Bone marrow (tissue), 2 donors: ENCODE results near the gene DUSP9.

Source experiments
- DNase-seq, 2 donors: peaks; one replicate each; lab custom pipeline; 2025; lab: John Stamatoyannopoulos, UW

Gene DUSP9

DNA sequence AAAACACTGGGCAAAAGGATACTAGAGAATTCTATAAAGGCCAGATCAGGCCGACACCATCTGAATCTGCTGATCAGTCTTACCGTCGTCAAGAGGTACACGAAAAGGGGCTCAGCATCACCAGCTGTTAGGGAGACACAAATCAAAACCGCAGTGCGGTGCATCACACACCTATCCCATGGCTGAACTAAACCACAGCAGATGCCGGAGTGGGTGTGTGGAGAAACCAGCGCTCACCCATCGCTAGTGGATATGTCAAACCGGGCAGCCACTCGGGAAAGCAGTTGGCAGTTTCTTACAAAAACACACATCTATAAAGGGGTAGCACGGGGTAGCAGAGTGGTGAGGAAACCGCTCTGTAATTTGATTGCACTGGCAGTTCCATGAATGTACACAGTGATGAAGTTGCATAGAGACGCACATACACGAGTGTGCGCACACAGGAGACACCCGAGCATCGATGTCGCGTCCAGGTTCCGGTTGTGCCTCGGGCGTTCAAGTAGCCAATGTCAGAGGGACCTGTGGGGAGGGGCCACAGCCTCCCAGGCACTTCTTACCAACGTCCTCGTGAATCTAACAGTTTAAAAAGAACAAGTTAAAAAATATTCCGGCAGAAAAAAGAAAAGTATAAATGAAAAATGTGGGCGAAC is 24.9 kb upstream of the DUSP9 start:
- no peak for DNase-seq

DNA sequence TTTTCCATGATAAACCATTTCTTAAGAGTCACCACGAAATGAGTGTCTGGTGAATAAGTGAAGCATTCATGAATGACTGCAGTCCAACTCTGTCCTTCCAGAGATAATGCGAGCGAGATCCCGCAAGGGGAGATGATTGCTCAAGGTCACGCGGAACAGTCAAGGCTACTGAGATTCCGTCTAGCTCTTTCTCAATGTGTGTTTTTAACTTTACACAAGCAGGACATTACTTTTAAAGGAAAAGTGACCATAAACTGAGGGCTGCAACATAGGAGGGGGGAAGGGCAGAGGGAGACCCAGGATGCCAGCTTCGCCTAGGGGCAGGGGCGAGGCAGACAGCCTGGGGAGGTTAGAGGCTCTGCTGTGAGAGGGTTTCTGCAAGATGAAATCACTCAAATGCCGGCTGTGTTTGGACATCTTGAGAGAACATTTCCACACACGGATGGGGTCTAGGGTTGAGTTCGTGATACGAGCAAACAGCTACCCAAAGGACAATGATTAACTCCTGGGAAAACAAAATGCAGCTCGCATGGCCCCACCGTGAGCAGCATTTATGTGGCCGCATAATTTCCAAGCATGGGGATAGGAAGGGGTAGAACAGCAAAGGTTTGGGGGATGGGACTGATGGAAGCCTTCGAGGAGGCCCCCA is 24.2 kb upstream of the DUSP9 start:
- no peak for DNase-seq

DNA sequence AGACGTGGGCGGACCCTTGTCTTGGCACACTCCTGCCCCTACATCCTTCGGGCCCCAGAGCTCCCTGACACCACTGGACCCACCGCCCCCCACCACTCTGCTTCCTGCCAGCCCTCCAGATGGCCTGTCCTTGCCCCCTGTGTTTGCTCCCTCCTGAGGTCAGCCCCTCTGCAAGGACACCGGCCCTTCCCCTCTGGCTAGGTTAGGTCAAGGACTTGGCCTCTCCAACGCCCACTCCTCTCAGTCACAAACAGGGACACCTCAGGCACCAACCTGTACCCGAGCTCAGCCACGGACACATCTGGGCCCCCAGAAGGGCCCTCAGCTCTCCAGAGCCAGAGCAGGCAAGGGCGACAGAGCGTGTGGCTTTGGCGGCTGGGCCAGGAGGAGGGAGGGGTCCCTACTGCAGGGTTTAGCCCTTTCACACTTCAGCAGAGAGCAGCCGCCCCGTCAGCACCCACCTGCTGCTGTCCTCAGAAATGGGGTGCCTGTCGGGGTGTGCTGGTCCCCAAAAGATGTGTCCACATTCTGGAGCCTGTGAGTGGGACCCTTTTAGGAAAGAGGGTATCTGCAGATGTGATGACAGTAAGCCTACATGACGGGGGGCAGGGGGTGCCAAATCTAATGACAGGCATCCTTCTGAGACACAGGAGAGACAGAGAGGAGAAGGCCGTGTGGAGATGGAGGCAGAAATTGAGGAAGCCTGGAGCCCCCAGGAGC is 23.5 kb upstream of the DUSP9 start:
- no peak for DNase-seq

DNA sequence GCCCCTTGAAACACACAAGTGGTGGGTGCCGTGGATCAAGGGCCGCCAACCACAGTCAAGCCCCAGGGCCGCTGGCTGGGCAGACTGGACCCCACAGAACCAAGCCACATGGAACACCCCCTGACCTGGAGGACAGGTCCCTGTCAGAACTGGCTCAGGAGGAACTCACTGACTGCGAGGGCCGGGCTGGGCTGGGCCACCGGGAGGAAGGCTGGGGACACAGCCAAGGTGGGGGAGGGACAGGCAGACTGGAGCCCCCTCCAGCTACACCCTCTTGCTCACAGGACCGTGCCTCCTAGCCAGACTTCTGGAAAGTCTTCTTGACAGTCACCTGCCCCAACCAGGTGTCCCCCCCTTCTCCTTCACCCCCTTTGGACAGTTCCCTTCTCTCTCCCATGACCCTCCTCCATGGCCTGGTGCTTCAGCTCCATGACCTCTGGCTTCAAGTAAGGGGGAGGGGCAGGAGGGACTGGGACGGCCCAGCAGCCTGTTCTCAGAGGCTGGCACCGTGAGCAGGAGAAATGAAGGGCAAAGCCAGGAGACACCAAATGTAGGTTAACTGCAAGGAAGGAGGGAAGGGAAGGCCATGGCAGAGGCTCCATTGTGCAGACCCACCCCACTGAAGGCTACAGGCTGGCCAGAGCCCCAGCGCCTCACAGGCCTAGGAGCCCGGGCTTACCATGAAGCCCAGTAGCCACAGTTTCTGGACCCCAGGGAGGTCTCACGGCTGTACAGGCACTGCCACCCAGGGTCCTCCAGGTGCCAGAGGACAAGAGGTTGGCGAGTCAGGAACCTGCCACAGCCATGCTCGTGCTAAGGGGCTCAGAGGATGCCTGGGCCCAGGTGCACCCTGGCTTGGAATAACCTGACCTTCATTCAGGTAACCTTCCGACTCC is 22.6 kb upstream of the DUSP9 start:
- no peak for DNase-seq

DNA sequence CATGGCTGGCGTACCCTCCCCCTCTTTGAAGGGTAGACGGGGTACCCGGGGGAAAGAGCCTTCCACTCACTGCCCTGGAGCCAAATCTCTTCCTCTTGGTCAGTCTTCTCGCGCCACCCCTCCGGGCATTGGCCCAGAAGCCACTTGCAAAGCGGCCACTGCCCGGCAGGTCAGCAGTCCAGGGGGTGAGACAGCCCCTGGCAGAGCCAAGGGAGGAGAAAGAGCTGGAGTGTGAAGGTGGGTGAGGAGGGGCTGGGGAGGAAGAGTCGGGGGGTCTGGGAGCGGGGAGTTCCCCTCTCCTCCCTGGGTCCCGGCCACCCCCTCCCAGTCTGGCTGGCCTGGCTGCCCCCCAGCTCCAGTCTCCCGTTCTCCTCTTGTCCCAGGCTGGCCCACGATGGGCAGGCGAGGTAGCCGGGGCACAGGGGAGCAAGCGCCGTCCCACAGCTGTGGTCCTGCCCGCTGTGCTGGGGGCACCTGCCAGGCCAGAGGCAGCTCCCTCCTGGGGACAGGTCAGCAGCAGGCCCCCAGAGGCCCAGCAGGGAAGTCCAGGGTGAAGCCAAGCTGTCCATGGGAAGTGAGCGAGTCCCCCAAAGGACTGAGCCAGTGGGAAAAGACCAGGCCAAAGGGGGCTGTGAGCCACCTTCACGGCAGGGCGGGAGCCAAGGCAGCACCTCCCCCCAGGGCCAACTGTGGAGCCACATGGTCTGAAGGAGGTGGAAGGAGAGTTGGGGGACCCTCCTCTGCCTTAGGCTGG is 21.6 kb upstream of the DUSP9 start:
- no peak for DNase-seq

DNA sequence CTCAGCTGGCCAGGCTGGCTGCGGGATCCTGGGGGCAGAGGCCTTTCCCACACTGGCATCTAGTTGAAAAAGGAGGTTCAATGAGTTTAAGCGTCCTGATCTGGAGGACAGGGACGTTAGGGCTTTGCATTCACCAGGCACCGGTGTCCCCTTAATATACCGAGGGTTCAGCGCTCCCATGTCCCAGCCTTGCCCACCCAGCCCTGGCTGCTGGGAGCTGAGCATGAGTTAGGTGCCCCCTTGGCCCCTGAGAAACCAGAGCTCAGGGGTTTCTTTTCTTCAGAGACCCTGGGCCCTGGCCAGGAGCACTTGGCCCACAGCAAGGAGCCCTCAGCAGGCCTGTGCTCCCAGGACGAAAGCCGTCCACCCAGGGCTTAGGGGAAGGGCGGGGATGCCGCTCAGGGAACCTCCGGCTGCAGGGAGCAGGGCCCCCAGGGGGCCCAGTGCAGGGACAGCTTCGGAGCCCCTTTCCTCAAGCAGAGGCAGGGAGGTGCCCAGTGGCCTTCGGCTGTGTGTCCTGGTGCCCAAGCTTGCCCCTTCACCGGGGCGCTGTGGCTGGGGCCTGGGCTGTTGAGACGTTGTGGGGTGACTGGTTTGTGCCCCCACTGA is 20.9 kb upstream of the DUSP9 start:
- no peak for DNase-seq

DNA sequence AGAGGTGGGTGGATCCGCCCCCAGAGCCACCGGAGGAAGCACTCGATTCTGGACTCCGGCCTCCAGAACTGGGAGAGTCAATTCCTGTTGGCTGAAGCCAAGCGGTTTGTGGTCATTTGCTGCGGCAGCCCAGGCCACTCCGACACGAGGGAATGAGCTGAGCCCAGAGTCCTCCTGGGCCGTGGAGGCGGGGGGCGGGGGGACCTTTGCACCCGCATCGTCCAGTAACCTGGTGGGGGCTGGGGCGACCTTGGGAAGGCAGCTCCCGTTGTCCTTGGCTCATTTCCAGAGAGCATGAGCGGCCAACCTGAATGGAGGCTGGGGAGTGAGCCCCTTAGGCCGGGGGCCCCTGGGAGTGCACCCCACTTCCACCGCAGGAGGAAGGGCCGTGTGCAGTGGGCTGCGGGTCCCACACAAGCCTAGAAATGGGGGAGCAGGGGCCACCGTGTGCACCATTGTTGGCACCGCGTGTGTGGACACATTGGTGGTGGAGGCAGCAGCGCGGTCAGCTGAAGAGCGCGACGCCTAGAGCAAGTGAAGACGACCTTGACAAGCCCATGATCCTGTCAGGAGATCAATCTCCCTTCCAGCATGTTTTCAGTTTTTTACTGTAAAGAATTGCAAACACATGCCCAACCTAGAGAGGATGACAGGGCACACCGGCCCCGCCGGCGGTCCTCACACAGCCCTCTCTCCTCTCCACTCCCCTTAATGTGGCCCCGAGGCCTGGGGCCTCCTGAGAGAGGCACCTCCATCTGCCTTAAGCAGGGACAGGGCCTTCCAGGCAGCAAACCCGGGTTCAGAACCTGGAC is 19.9 kb upstream of the DUSP9 start:
- no peak for DNase-seq

DNA sequence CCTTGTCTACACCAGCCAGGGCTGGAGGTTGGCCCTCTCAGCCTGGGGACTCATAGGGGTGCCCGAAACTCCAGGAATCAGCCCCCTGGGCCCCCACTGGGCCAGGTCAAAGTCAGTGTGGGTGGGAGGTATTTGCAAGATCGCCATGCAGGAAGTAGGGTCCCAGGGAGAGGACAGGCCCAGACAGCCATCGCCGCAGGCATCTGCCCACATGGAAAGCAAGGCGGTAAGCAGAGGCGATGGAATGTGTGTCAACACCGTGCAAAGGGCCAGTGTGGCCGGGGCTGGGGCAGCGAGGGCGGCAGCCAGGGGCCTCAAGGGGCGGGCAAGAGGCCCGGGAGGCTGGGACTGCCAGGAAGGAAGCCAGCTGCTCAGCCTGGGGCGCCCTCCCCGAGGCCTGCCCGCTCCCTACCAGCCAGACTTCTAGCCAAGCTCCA is 19.3 kb upstream of the DUSP9 start:
- no peak for DNase-seq

DNA sequence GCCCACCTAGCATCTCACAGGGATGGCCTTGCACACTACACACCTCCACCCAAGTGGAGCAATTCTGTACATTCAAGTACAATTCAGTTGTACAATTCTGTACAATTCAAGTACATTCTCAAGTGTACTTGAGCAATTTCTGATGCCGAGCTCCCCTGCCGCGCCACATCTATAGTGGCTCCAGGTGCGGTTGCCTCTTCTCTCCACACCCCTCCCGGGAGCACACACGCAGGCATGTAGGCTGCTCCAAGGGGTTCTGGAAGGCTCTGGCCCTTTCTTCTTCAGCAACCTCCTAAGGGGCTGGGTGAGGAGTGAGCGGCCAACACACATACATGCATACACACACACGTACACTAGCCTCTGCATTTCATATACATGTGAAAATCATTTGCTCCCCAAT is 18.9 kb upstream of the DUSP9 start:
- DNase-seq = no peak

DNA sequence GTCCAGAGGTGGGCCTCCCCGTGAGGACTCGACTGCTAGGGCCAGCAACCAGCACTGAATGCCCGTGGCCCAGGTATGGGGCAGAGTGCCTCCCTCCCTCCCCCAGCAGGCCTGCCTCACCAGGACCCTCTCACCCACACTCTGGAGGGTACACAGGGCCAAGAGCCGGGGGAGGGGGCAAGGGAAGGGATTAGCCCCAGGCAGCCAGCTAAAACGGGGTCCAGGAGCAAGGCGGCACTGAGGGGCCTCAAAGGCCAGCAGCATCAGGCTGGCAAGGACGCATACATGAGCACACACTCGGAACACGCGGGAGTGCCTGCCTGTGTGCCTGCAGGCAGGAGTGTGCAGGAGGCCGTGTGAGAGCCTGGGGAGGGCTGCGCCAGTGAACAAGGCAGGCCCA is 18.3 kb upstream of the DUSP9 start:
- DNase-seq = no peak

DNA sequence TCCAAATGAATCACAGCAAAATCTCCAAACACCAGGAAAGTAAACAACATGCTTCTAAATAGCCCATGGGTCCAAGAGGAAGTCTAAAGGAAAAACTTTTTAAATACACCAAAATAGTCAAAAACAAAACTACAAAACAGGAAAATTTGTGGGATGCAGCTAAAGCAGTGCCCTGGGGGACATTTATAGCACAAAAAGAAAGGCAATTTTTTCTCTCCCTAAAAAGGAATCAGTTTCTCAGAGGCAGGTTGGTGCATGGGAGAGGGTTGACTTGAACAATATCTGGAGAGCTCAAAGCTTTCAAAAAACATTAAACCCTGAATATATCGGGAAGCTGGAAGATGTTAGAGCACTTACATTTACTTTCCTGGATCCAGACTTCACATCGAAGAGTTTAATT is 15.7 kb upstream of the DUSP9 start:
- no peak for DNase-seq

DNA sequence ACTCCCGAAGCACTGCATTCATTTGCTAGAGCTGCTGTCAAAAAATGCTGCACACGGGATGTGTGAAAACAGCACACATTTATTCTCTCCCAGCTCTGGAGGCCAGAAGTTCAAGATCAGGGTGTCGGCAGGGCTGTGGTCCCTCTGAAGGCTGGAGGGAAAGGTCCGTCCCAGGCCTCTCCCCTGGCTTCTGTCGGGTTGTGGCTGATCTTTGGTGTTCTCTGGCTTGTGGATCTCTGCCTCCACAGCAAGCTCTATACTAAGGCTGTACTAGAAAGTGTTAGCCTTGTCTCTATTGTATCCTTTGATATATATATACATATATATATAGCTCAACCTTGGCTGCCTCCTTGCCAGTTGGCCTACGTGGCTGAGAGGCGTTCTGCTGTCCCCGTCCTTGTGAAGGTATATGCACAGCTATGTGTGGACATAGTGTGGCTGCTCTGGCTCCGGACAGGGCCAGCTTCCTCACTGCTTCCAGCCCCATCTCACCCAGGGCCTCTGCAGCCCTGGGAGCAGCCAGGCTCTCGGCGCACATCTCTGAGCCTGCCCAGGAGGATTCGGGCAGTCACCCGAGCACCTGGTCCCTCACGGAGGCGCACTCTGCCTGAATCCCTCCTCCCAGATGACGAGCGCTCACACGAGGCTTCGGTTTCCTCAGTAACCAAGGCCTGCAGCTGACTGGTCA is 15.0 kb upstream of the DUSP9 start:
- DNase-seq = no peak

DNA sequence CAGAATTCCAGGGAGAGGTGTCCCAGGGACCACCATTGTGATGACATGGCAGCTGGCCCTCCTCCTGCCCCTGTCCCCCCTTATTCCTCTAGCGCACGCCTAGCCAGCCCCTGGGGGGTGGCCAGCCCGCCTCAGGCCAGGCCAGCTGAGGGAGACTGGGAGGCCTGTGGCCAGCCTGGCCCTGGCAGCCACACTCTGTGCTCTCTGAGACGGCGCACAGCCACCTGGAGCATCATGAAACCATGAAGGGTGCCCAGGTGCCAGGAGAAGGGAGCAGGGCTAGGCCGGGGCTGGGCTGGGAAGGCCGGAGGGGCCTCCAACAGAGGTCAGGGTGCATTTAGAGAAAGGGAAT is 14.4 kb upstream of the DUSP9 start:
- no peak for DNase-seq

DNA sequence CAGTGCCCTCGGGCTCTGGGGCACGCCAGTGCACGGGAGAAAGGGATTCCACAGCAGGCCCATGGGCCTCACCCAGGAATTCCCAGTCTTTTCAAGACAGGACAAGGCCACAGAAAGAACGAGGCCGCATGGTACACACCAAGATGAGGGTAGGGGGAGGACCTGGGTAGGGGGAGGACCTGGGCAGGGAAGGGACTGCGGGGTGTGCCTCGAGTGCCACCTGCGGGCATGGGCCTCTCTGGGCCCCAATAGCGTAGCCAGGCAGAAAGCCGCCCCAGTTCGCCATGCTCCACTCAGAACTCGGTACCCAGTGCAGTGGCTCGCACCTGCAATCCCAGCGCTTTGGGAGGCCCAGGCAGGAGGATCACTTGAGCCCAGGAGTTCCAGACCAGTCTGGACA is 14.0 kb upstream of the DUSP9 start:
- DNase-seq = no peak

DNA sequence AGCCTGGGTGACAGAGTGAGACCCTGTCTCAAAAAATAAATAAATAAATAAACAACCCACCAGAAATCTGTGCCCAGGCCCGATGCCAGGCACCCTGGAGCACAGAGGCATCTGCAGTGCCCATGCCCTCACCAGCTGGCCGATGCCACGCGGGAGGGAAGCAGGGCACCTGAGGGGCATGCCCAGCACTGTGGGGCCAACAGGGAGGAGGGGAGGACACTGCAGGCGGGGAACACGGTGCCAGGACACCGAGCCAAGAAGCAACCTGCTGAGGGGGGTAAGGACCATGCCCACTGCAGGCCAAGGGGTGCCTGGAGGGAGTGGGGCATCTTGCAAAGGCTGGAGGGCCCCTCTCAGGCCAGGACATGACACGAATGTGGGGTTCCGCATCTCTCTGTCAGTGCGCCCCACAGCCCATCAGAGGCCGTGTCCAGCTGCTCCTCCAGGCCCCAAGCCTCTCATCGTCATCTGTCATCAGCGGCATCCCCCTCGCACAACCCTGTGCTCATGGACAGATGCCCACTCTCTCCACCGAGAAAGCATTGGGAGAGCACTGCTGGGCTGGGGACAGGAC is 13.3 kb upstream of the DUSP9 start:
- no peak for DNase-seq

DNA sequence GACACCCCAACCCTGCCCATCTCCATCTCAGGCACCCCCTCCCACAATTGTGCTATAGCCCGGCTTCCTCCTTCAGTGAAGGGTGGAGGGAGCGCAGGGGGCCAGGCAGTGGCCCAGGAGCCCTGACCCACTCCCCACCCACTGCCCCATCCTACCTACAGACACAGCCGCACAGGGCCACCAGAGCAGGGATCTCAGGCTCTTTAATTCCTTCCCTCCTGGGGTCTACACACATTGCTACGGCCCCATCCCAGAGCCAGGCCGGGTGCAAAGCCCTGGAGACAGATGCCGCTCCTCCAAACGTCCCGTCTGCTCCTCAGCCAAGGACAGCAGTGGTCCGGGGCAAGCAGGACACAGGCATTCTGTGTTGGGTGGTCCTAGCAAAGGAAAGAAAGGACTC is 12.8 kb upstream of the DUSP9 start:
- DNase-seq = no peak

DNA sequence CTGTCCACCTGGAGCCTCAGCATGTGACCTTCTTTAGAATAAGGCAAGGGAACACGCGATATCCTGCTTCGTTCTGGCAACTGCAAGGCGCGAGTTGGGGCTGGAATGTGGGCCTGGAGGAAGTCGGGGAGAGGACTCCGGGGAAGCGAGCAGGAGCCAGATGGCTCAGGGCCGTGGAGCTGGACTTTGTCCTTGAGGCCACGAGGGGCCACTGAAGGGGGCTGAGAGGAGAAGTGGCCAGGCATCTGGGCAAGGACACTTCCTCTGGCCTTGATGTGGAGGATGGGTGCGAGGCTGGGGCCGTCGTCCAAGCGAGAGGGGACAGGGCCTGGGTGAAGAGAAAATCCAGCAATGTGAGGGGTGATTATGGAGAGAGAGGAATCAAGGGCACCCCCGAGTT is 12.2 kb upstream of the DUSP9 start:
- DNase-seq = no peak

DNA sequence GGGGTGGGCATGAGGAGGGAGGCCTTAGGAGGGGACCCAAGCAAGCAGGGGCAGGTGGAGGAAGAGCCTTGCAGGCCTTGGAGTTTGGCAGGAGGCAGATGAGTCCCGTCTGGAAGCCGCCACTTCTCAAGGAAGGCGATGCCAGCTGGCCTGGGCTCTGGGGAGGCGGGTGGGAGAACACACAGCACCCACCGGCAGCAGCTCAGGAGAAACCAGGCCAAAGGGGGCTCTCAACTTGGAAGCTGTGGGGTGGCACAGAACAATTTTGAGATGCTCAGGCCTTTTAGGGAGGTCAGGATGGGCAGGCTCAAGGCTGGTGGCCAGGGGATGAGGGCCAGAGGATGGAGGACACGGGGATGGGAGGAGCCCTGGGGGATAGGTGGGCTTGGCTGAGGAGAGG is 11.6 kb upstream of the DUSP9 start:
- no peak for DNase-seq
